ENCODE data around the gene DICER1.

GRCh38 chr14:95206534-95206933 lies 49.2 kb upstream of the DICER1 start:
- no peak for TF ChIP-seq CTCF (IDR thresholded peaks at IDR 0.05; ENCODE audit: extremely low read depth in 1 of 2, insufficient read depth in 1 of 2, low read depth in 1 of 2, low read length in 2 of 2)
- no peak for TF ChIP-seq POLR2AphosphoS5 (IDR thresholded peaks at IDR 0.05; ENCODE audit: insufficient read depth, low read depth, low read length)
